Panc1 (cell line): Measurements from ENCODE around the gene PIK3AP1. TPM values are rescaled to one million over a fixed set of nuclear protein-coding genes. Genes with fewer than 3 reads are reported as not detected.
"Not testable (repeated sequence)": the region's sequence is repeated elsewhere in the genome, so short reads cannot be mapped to it uniquely, and the experiment has no call there.

Experiments used
- ATAC-seq: fragments of 200-7000 bp; cut with Tn5 transposase; 2 replicates; pipeline ENCODE4 v1.9.1; 2020; ENCODE audit warnings: mild to moderate bottlenecking, moderate library complexity
- BruUV-seq: library from RNA; stranded (reverse); fragments of 400-500 nt; replicated peaks from 2 replicates; lab custom pipeline; 2021; lab: Mats Ljungman, UMichigan
- CTCF ChIA-PET: fragments of 300-600 bp; sonication (Branson Sonifier 250); formaldehyde crosslinking; loops from one replicate; lab custom pipeline; 2022; ENCODE audit warnings: antibody characterized with exemption; lab: Charles Lee
- POLR2A ChIA-PET: fragments of 300-600 bp; sonication (Branson Sonifier 250); formaldehyde crosslinking; loops from one replicate; lab custom pipeline; 2022; ENCODE audit warnings: antibody characterized with exemption; lab: Charles Lee
- DNase-seq: peaks from one replicate; pipeline ENCODE4 v3.0.0-alpha.2; 2010; ENCODE audit warnings: low read depth, low spot score
- H3K27ac ChIP-seq: 2 replicates; pipeline ENCODE4 v1.5.1; 2011; ENCODE audit warnings: mild to moderate bottlenecking, low read length, inconsistent platforms
- H3K27me3 ChIP-seq: fragments of 200-500 bp; sonication (Bioruptor generic); 2 replicates; pipeline ENCODE4 v1.6.0; 2014; ENCODE audit warnings: low read length, inconsistent platforms; ENCODE audit not compliant: control insufficient read depth, insufficient read depth
- H3K36me3 ChIP-seq: fragments of 200-500 bp; sonication (Bioruptor generic); 2 replicates; pipeline ENCODE4 v1.5.1; 2014; ENCODE audit warnings: inconsistent platforms, mild to moderate bottlenecking, low read length, moderate library complexity; ENCODE audit not compliant: control insufficient read depth, insufficient read depth
- H3K4me1 ChIP-seq: 2 replicates; pipeline ENCODE4 v1.5.1; 2011; ENCODE audit warnings: inconsistent platforms, mild to moderate bottlenecking, low read length, moderate library complexity; ENCODE audit not compliant: control insufficient read depth, insufficient read depth
- H3K4me3 ChIP-seq, 2 experiments: 2 replicates each; pipeline ENCODE4 v1.5.1; 2011 to 2012; ENCODE audit warnings: low read depth in 2 of 2, low read length in 2 of 2, mild to moderate bottlenecking in 2 of 2, inconsistent platforms in 1 of 2, moderate library complexity in 1 of 2
- H3K9me3 ChIP-seq: fragments of 200-500 bp; sonication (Bioruptor generic); 2 replicates; pipeline ENCODE4 v1.5.1; 2014; ENCODE audit warnings: low read depth, mild to moderate bottlenecking, inconsistent platforms, low read length, moderate library complexity; ENCODE audit not compliant: control insufficient read depth, insufficient read depth
- CTCF ChIP-seq: fragments of 450-650 bp; IDR thresholded peaks from 2 replicates; pipeline ENCODE4 v1.5.1; 2017; ENCODE audit warnings: mild to moderate bottlenecking
- POLR2AphosphoS5 ChIP-seq: IDR thresholded peaks from 2 replicates; pipeline ENCODE4 v1.6.1; 2012; ENCODE audit warnings: mild to moderate bottlenecking, low read depth, low read length, moderate library complexity
- REST ChIP-seq, 2 experiments: IDR thresholded peaks; 2 replicates each; pipeline ENCODE4 v1.6.1; 2011 to 2012; ENCODE audit warnings: low read depth in 2 of 2, control low read depth in 1 of 2, low read length in 1 of 2, mild to moderate bottlenecking in 1 of 2, moderate library complexity in 1 of 2; ENCODE audit not compliant: insufficient read depth in 1 of 2
- SIN3A ChIP-seq: IDR thresholded peaks from 2 replicates; pipeline ENCODE4 v1.6.1; 2012; ENCODE audit warnings: low read depth, mild to moderate bottlenecking, low read length, moderate library complexity, borderline replicate concordance; ENCODE audit not compliant: insufficient read depth
- TCF7L2 ChIP-seq: IDR thresholded peaks from 2 replicates; pipeline ENCODE4 v1.6.1; 2011; ENCODE audit warnings: mild to moderate bottlenecking, low read depth, low read length, inconsistent platforms
- in situ Hi-C: cut with HindIII; loops from 2 replicates; pipeline ENCODE4 v1.10.0; 2016; ENCODE audit warnings: low sequenced_read_pairs, low pct_unique_long_range_greater_than_20kb
- intact Hi-C: fragments of 100-400 bp; cut with micrococcal nuclease; formaldehyde crosslinking; loops from one replicate; pipeline ENCODE4 v1.10.0; 2022; ENCODE audit not compliant: unreplicated experiment
- total RNA-seq: library from RNA; stranded (reverse); gene quantifications from one replicate; pipeline ENCODE4 v1.2.1, GENCODE V29; 2021; ENCODE audit not compliant: unreplicated experiment

The PIK3AP1 gene
- total RNA-seq, 1 experiment from 2014 or later = 2.6 TPM

GRCh38 chr10:96740579-96741281 is 20.4 kb upstream of the PIK3AP1 start:
- H3K27me3 ChIP-seq = no peaks in the 10 kb centered on the region
- no peak for ATAC-seq
- H3K4me1 ChIP-seq = no peaks in the 10 kb centered on the region
- POLR2A ChIA-PET = no interaction called here
- in situ Hi-C loops (no loop called here), intact Hi-C loops (no loop called here)
- CTCF ChIA-PET = interaction anchor here (0.7 kb wide), 1 partner anchor 100 kb away, joined by 9 read pairs; no protein-coding TSS in a partner anchor
- no peaks in the 10 kb centered on the region for H3K36me3 ChIP-seq
- no peak for TF ChIP-seq POLR2AphosphoS5
- no peak for TF ChIP-seq CTCF
- no peak for TF ChIP-seq SIN3A
- TF ChIP-seq REST (IDR thresholded peaks at IDR 0.05; ENCODE audit: insufficient read depth in 1 of 2, low read depth in 2 of 2, low read length in 1 of 2) = no peak
- no peak for TF ChIP-seq TCF7L2
- no peaks in the 10 kb centered on the region for H3K9me3 ChIP-seq
- no peak for DNase-seq
- no peak overlapping the region for H3K27ac ChIP-seq
- H3K4me3 ChIP-seq = no peak overlapping the region
- BruUV-seq = no TSS peak

GRCh38 chr10:96740141-96740540 is 19.8 kb upstream of the PIK3AP1 start:
- H3K4me3 ChIP-seq = no peak overlapping the region
- in situ Hi-C loops = no loop called here
- TF ChIP-seq POLR2AphosphoS5 (no peak), CTCF (no peak)
- intact Hi-C loops = no loop called here
- ATAC-seq = no peak
- no TSS peak for BruUV-seq
- no peaks in the 10 kb centered on the region for H3K36me3 ChIP-seq
- H3K27ac ChIP-seq = no peak overlapping the region
- POLR2A ChIA-PET = no interaction called here
- DNase-seq = no peak
- CTCF ChIA-PET = interaction anchor here (0.7 kb wide), 1 partner anchor 100 kb away, joined by 9 read pairs; no protein-coding TSS in a partner anchor
- no peaks in the 10 kb centered on the region for H3K9me3 ChIP-seq
- H3K27me3 ChIP-seq = no peaks in the 10 kb centered on the region
- H3K4me1 ChIP-seq = no peaks in the 10 kb centered on the region

GRCh38 chr10:96737307-96737902 is 17.1 kb upstream of the PIK3AP1 start:
- CTCF ChIA-PET, BruUV-seq, H3K36me3 ChIP-seq, in situ Hi-C loops, ATAC-seq, H3K27ac ChIP-seq, H3K9me3 ChIP-seq, H3K27me3 ChIP-seq, H3K4me1 ChIP-seq, DNase-seq, POLR2A ChIA-PET, H3K4me3 ChIP-seq, intact Hi-C loops: not testable (repeated sequence)
